PFSK-1 (cell line): ENCODE results near the gene OR8B12.

Experiments used
- FOXP2 ChIP-seq: optimal IDR thresholded peaks from 2 replicates; pipeline ENCODE3; 2011; ENCODE audit warnings: borderline replicate concordance, control low read depth, inconsistent platforms; ENCODE audit not compliant: insufficient read depth; ENCODE audit errors: extremely low read length, extremely low read depth
- POLR2AphosphoS5 ChIP-seq: IDR thresholded peaks from 2 replicates; pipeline ENCODE4 v1.6.1; 2012; ENCODE audit warnings: low read depth, mild to moderate bottlenecking, control low read depth, low read length, moderate library complexity
- SIN3A ChIP-seq: IDR thresholded peaks from 2 replicates; pipeline ENCODE4 v1.6.1; 2012; ENCODE audit warnings: mild to moderate bottlenecking, low read length, moderate library complexity, borderline replicate concordance; ENCODE audit not compliant: insufficient read depth
- TAF1 ChIP-seq: IDR thresholded peaks from 2 replicates; pipeline ENCODE4 v1.6.1; 2012; ENCODE audit warnings: low read length, control low read depth, borderline replicate concordance; ENCODE audit not compliant: insufficient read depth
- TF ChIP-seq, protein P1 (sequence below), 2 experiments: IDR thresholded peaks; 2 replicates each; pipeline versions ENCODE4 v1.6.1 to v1.8.0; 2011 to 2012; ENCODE audit warnings: low read depth in 2 of 2, low read length in 2 of 2, control low read depth in 1 of 2, inconsistent platforms in 1 of 2, mild to moderate bottlenecking in 1 of 2, moderate library complexity in 1 of 2; ENCODE audit not compliant: insufficient read depth in 1 of 2

OR8B12 gene

DNA sequence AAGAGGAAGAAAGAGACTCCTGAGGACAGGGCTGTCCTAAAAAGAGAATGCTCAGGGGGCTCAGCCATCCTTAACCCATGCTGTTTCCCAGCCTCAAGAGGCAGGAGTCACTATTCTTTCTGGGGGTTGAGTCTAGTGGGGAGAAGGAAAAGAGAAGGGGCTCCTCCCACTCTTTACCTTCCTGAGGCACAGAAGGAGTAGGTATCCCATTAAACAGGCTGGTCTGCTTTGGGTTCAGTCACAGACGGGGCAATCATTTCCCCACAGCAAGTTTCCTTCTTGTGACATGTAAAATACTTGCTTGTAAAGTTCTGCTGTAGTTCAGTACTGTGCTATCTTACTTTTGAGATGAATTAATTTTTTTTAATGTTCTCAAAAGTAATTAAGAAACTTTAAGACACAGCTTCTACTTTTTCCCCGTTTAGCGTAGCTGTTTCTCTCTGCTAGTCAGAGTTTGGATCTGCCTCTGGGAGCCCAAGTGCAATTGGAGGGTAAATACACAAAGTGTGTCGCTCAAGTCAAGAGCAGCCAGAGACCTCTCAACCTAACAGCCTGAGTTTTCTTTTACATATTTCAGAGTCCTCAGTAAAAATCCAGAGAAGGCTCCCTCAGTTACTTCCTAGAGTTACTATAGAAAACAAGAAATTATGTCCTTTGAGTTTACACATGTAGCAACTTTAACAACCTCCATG, 41.4 kb upstream of the OR8B12 start:
- TF ChIP-seq FOXP2 (no peak), POLR2AphosphoS5 (no peak), TAF1 (no peak), SIN3A (no peak)
- TF ChIP-seq, protein P1, sequence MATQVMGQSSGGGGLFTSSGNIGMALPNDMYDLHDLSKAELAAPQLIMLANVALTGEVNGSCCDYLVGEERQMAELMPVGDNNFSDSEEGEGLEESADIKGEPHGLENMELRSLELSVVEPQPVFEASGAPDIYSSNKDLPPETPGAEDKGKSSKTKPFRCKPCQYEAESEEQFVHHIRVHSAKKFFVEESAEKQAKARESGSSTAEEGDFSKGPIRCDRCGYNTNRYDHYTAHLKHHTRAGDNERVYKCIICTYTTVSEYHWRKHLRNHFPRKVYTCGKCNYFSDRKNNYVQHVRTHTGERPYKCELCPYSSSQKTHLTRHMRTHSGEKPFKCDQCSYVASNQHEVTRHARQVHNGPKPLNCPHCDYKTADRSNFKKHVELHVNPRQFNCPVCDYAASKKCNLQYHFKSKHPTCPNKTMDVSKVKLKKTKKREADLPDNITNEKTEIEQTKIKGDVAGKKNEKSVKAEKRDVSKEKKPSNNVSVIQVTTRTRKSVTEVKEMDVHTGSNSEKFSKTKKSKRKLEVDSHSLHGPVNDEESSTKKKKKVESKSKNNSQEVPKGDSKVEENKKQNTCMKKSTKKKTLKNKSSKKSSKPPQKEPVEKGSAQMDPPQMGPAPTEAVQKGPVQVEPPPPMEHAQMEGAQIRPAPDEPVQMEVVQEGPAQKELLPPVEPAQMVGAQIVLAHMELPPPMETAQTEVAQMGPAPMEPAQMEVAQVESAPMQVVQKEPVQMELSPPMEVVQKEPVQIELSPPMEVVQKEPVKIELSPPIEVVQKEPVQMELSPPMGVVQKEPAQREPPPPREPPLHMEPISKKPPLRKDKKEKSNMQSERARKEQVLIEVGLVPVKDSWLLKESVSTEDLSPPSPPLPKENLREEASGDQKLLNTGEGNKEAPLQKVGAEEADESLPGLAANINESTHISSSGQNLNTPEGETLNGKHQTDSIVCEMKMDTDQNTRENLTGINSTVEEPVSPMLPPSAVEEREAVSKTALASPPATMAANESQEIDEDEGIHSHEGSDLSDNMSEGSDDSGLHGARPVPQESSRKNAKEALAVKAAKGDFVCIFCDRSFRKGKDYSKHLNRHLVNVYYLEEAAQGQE (IDR thresholded peaks at IDR 0.05; ENCODE audit: insufficient read depth in 1 of 2, low read depth in 2 of 2, low read length in 2 of 2), result no peak

DNA sequence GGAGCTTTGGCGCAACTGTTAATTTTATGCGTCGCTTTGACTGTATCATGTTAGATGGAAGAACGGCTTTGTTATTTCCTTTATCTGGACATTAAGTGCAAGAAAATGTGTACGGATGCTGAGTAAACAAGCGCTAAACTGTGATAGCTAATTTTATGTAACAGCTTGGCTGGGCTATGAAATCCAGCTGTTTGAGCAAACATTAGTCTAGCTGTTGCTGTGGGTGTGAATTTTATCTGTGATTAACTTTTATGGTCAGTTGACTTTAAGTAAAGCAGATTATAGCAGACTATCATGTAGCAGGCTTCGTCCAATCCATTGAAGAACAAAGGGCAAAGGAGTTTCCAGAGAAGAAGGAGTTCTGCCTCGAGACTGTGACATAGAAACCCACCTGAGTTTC, 40.3 kb upstream of the OR8B12 start:
- no peak for TF ChIP-seq TAF1
- TF ChIP-seq SIN3A, result no peak
- TF ChIP-seq FOXP2, result no peak
- TF ChIP-seq, protein P1 (IDR thresholded peaks at IDR 0.05; ENCODE audit: insufficient read depth in 1 of 2, low read depth in 2 of 2, low read length in 2 of 2), result no peak
- no peak for TF ChIP-seq POLR2AphosphoS5

DNA sequence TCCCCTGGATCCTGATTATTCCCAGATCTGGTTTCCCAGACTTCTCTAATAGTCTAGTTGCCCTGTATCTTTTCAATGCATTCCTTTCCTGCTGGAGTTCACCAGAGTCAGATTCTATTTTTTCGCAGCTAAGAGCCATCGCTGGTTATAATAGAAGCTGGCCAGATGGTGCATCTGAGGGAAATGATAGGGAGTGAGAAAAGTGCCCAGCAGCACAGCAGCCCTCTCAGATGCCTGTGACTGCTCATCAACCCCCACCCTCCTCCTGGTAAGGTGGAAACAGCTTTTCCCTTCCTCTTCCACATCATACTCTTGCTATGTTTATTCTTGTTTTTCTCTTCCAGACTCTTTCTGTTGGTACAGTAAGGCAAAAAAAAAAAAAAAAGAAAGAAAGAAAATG, 39.1 kb upstream of the OR8B12 start:
- TF ChIP-seq FOXP2 (no peak), POLR2AphosphoS5 (no peak), TAF1 (no peak), SIN3A (no peak)
- TF ChIP-seq, protein P1 (IDR thresholded peaks at IDR 0.05; ENCODE audit: insufficient read depth in 1 of 2, low read depth in 2 of 2, low read length in 2 of 2), result no peak

DNA sequence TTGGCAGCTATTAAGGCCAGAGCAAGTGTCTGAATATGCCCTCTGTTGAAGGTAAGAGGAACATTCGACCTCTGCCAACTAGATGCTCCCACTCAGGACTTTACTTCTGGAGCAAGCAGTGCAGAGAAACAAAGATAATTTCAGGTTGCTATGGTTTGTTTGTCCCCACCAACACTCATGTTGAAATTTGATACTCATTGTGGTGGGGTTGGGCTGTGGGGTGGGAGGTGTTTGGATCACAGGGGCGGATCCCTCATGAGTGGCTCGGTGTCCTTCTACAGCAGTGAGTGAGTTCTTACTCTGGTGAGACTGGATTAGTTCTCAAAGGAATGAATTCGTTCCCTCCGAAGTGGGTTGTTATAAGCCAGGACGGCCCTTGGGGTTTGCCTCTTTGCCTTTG, 38.4 kb upstream of the OR8B12 start:
- TF ChIP-seq POLR2AphosphoS5, result no peak
- TF ChIP-seq FOXP2, result no peak
- no peak for TF ChIP-seq TAF1
- TF ChIP-seq SIN3A, result no peak
- TF ChIP-seq, protein P1 (IDR thresholded peaks at IDR 0.05; ENCODE audit: insufficient read depth in 1 of 2, low read depth in 2 of 2, low read length in 2 of 2), result no peak
